Calu3 (cell line): Measurements from ENCODE around the gene ITK. TPM values are rescaled to one million over a fixed set of nuclear protein-coding genes. Genes with fewer than 3 reads are reported as not detected.

ENCODE experiments used
- Bru-seq: library from RNA; stranded (reverse); fragments of 400-500 nt; gene quantifications from one replicate; lab custom pipeline; 2021; lab: Mats Ljungman, UMichigan
- BruChase-seq, 2 experiments: library from RNA; stranded (reverse); fragments of 400-500 nt; gene quantifications; one replicate each; lab custom pipeline; 2021; lab: Mats Ljungman, UMichigan
- BruUV-seq: library from RNA; stranded (reverse); fragments of 400-500 nt; replicated peaks from 2 replicates; lab custom pipeline; 2021; lab: Mats Ljungman, UMichigan
- CTCF ChIA-PET: fragments of 300-600 bp; sonication (Branson Sonifier 250); formaldehyde crosslinking; loops from one replicate; lab custom pipeline; 2022; ENCODE audit warnings: antibody characterized with exemption; lab: Charles Lee
- DNase-seq: peaks from one replicate; pipeline ENCODE4 v3.0.0; 2022
- H3K27ac Mint-ChIP-seq: one replicate; pipeline ENCODE4 v1.8.0; 2022; ENCODE audit warnings: mixed read lengths; ENCODE audit not compliant: unreplicated experiment
- H3K27me3 Mint-ChIP-seq: one replicate; pipeline ENCODE4 v1.8.0; 2022; ENCODE audit warnings: mixed read lengths; ENCODE audit not compliant: unreplicated experiment
- H3K36me3 Mint-ChIP-seq: one replicate; pipeline ENCODE4 v1.8.0; 2022; ENCODE audit warnings: mild to moderate bottlenecking, moderate library complexity, mixed read lengths; ENCODE audit not compliant: insufficient read depth, unreplicated experiment
- H3K4me1 Mint-ChIP-seq: one replicate; pipeline ENCODE4 v1.8.0; 2022; ENCODE audit warnings: mild to moderate bottlenecking, low read depth, mixed read lengths; ENCODE audit not compliant: unreplicated experiment
- H3K4me3 Mint-ChIP-seq: one replicate; pipeline ENCODE4 v1.8.0; 2022; ENCODE audit warnings: mild to moderate bottlenecking, low read depth, moderate library complexity, mixed read lengths; ENCODE audit not compliant: unreplicated experiment
- H3K9me3 Mint-ChIP-seq: one replicate; pipeline ENCODE4 v1.8.0; 2022; ENCODE audit warnings: low read depth, mixed read lengths; ENCODE audit not compliant: unreplicated experiment
- intact Hi-C: fragments of 100-400 bp; cut with micrococcal nuclease; formaldehyde crosslinking; loops from one replicate; pipeline ENCODE4 v1.10.0; 2022; ENCODE audit not compliant: unreplicated experiment
- long read RNA-seq: library from polyadenylated mRNA; stranded (forward); transcript quantifications from one replicate; pipeline ENCODE4 v2.0.0, GENCODE V29; 2022
- total RNA-seq: library from RNA; stranded (reverse); gene quantifications from 2 replicates; pipeline ENCODE4 v1.2.3, GENCODE V29; 2022
- TF ChIP-seq, protein P1 (sequence below): fragments of 200-600 bp; IDR thresholded peaks from one replicate; pipeline ENCODE4 v1.8.0; 2022; ENCODE audit warnings: antibody characterized with exemption; ENCODE audit not compliant: unreplicated experiment

Gene ITK
- total RNA-seq = not detected in 2 replicates
- Bru-seq, nascent RNA = not detected
- percentile 1 among the genes with signal in this experiment for BruChase-seq, experiment 1, labeled RNA remaining after a 6-hour chase
- BruChase-seq, experiment 2, labeled RNA remaining after a 2-hour chase = percentile 1 among the genes with signal in this experiment
- long read RNA-seq = 0 reads

DNA sequence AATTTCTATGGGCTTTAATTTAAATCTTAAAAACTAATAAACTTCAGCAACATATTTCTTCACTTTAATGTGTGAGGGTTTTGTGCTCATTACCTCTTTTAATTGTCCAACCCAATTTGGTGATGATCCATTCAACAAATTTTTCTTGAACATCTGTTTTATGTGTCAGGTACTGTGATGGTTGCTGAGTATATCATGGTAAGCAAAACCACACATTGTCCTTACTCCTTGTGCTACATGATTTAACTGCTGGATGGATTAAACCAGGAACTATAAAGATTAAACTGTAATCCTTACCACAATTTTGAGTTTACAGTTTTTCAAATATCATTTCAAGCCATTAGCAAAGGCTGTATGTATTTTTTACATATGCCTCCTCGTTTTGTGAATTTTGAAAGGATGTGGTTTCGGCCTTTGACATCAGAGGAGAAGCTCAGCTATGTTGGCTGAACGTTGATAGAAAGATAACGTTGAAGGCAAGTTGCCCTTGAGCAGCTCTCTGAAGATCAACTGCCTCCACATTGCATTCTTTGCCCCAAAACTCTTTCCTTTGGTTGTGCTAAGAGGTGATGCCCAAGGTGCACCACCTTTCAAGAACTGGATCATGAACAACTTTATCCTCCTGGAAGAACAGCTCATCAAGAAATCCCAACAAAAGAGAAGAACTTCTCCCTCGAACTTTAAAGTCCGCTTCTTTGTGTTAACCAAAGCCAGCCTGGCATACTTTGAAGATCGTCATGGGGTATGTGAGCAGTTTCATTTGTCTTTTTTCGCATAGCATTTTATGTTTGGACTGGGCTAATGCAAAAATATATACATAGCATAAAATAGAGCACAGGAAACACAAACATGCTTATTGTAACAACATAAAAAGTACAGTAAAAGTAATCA lies at the start of gene ITK:
Gene ITK (plus strand): TSS at position 467 of the 891 bp plus-strand sequence. CDS start 138 bp downstream, at position 605.
- no peak within 1 kb of the TSS for H3K4me3 Mint-ChIP-seq
- no TSS peak for BruUV-seq
- no peak for DNase-seq
- no peaks in the 10 kb centered on the region for H3K4me1 Mint-ChIP-seq
- TF ChIP-seq, protein P1, sequence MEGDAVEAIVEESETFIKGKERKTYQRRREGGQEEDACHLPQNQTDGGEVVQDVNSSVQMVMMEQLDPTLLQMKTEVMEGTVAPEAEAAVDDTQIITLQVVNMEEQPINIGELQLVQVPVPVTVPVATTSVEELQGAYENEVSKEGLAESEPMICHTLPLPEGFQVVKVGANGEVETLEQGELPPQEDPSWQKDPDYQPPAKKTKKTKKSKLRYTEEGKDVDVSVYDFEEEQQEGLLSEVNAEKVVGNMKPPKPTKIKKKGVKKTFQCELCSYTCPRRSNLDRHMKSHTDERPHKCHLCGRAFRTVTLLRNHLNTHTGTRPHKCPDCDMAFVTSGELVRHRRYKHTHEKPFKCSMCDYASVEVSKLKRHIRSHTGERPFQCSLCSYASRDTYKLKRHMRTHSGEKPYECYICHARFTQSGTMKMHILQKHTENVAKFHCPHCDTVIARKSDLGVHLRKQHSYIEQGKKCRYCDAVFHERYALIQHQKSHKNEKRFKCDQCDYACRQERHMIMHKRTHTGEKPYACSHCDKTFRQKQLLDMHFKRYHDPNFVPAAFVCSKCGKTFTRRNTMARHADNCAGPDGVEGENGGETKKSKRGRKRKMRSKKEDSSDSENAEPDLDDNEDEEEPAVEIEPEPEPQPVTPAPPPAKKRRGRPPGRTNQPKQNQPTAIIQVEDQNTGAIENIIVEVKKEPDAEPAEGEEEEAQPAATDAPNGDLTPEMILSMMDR = no peak
- intact Hi-C loops = no loop called here
- peaks cover 59% of the 10 kb centered on the region for H3K27me3 Mint-ChIP-seq
- CTCF ChIA-PET = no interaction called here
- no peaks in the 10 kb centered on the region for H3K36me3 Mint-ChIP-seq
- no peak within 1 kb of the TSS for H3K27ac Mint-ChIP-seq
- H3K9me3 Mint-ChIP-seq = no peaks in the 10 kb centered on the region

DNA sequence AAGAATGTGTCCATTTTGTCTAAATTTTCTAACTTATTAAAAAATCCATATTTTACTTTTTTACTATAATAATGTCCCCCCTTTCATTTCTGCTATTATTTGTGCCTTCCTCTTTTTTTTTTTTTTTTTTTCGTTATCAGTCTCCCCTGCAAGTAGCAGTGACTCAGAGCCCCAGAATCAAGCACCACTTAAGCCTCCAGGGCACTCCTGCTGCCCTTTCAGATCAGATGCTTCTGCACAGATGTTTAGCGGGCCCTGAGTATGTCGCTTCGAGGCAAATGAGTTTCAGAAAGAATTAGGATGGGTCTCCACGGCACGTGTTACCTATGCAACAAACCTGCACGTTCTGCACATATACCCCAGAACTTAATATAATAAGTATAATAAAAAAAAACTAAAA lies 49.7 kb upstream of the ITK start:
- H3K4me1 Mint-ChIP-seq = peaks cover 9% of the 10 kb centered on the region
- no TSS peak for BruUV-seq
- TF ChIP-seq, protein P1 = no peak
- peaks cover 10% of the 10 kb centered on the region for H3K36me3 Mint-ChIP-seq
- CTCF ChIA-PET = interaction anchor here (0.6 to 1.7 kb wide), 6 partner anchors 72 to 1187 kb away, joined by 3 to 10 read pairs (median 7); partner anchors contain the start of gene HAVCR1
- H3K4me3 Mint-ChIP-seq = no peak overlapping the region
- H3K27ac Mint-ChIP-seq = no peak overlapping the region
- H3K27me3 Mint-ChIP-seq = no peaks in the 10 kb centered on the region
- peak; percentile 19 for DNase-seq
- intact Hi-C loops = loop anchor here (2.0 to 5.0 kb wide), 5 partner anchors 59 to 454 kb away; no protein-coding TSS in a partner anchor
- no peaks in the 10 kb centered on the region for H3K9me3 Mint-ChIP-seq

DNA sequence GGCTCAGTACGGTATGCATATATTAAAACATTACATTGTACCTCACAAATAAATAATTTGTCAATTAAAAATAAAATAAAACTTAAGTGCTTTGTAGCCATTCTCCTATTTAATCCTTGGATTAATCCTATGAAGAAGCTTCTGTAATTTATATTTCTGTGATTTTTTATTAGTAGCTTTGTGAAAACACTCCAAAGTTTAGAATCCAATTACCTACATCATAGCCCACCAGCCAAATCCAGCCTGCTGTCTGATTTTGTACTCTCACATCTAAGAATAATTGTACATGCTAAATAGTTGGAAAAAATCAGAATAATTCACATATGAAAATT lies 48.4 kb upstream of the ITK start:
- TF ChIP-seq, protein P1 = peak; percentile 5
- CTCF ChIA-PET = interaction anchor here (0.7 to 1.7 kb wide), 10 partner anchors 10 to 308 kb away, joined by 3 to 11 read pairs (median 4); partner anchors contain the start of genes HAVCR1 and MED7
- Mint-ChIP-seq H3K4me3 (no peak overlapping the region), H3K4me1 (peaks cover 9% of the 10 kb centered on the region), H3K9me3 (no peaks in the 10 kb centered on the region), H3K36me3 (peaks cover 14% of the 10 kb centered on the region), H3K27me3 (no peaks in the 10 kb centered on the region), H3K27ac (no peak overlapping the region)
- no peak for DNase-seq
- intact Hi-C loops = loop anchor here (1.0 to 5.0 kb wide), 8 partner anchors 60 to 1187 kb away; no protein-coding TSS in a partner anchor
- BruUV-seq = no TSS peak

DNA sequence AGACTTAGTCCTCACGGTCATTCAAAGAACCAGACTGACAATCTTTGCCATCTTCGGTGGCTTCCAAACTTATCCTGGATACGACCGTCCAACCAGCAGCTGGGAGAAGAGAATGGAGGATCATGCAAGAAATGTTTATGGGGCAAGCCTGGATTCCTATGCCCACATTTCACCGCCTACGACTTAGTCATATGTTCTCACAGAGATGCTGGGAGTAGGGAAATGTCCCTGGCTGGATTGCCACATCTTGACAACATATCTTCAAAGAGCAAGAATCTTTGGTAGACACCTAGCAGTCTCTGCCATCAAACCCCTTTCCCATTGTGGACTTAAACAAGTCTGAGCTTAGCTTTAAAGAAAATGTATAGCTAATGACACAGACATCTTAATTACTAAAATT lies 42.9 kb upstream of the ITK start:
- CTCF ChIA-PET = no interaction called here
- intact Hi-C loops = no loop called here
- H3K9me3 Mint-ChIP-seq = no peaks in the 10 kb centered on the region
- TF ChIP-seq, protein P1 = no peak
- no peaks in the 10 kb centered on the region for H3K4me1 Mint-ChIP-seq
- H3K27ac Mint-ChIP-seq = no peak overlapping the region
- H3K36me3 Mint-ChIP-seq = peaks cover 32% of the 10 kb centered on the region
- no peak for DNase-seq
- no peaks in the 10 kb centered on the region for H3K27me3 Mint-ChIP-seq
- no peak overlapping the region for H3K4me3 Mint-ChIP-seq
- no TSS peak for BruUV-seq
